PFSK-1 (cell line): ENCODE data around the gene XKR7.

Source experiments
- FOXP2 ChIP-seq: optimal IDR thresholded peaks from 2 replicates; pipeline ENCODE3; 2011; ENCODE audit warnings: borderline replicate concordance, control low read depth, inconsistent platforms; ENCODE audit not compliant: insufficient read depth; ENCODE audit errors: extremely low read length, extremely low read depth
- POLR2AphosphoS5 ChIP-seq: IDR thresholded peaks from 2 replicates; pipeline ENCODE4 v1.6.1; 2012; ENCODE audit warnings: low read depth, mild to moderate bottlenecking, control low read depth, low read length, moderate library complexity
- REST ChIP-seq, 2 experiments: IDR thresholded peaks; 2 replicates each; pipeline versions ENCODE4 v1.6.1 to v1.8.0; 2011 to 2012; ENCODE audit warnings: low read depth in 2 of 2, low read length in 2 of 2, control low read depth in 1 of 2, inconsistent platforms in 1 of 2, mild to moderate bottlenecking in 1 of 2, moderate library complexity in 1 of 2; ENCODE audit not compliant: insufficient read depth in 1 of 2
- SIN3A ChIP-seq: IDR thresholded peaks from 2 replicates; pipeline ENCODE4 v1.6.1; 2012; ENCODE audit warnings: mild to moderate bottlenecking, low read length, moderate library complexity, borderline replicate concordance; ENCODE audit not compliant: insufficient read depth
- TAF1 ChIP-seq: IDR thresholded peaks from 2 replicates; pipeline ENCODE4 v1.6.1; 2012; ENCODE audit warnings: low read length, control low read depth, borderline replicate concordance; ENCODE audit not compliant: insufficient read depth

- TF ChIP-seq POLR2AphosphoS5 (no peak), TAF1 (no peak), SIN3A (no peak), REST (IDR thresholded peaks at IDR 0.05; ENCODE audit: insufficient read depth in 1 of 2, low read depth in 2 of 2, low read length in 2 of 2) (peak; percentile 31 to 62; a peak in 1 of 4 replicates), FOXP2 (no peak)
Measured at GRCh38 chr20:31981784-31982183, 13.8 kb downstream of the XKR7 start.
